ENCODE data around the gene MAPK8IP3.

MAPK8IP3 gene

GRCh38 chr16:1779741-1780676 lies 74.0 kb downstream of the MAPK8IP3 start:
- TF ChIP-seq EZH2phosphoT487 (IDR thresholded peaks at IDR 0.05; ENCODE audit: borderline replicate concordance) (no peak), CTCF (conservative IDR thresholded peaks at IDR 0.05; ENCODE audit: low read length) (no peak)
- Histone ChIP-seq H3K36me3 (ENCODE audit: insufficient read depth, low read length) (no peaks in the 10 kb centered on the region), H2AFZ (ENCODE audit: low read length) (no peak overlapping the region), H3K9ac (ENCODE audit: low read depth, low read length, poor library complexity, severe bottlenecking) (no peak overlapping the region), H3K4me3 (ENCODE audit: low read length, poor library complexity, severe bottlenecking) (no peak overlapping the region), H4K20me1 (ENCODE audit: insufficient read depth, low read length, poor library complexity, severe bottlenecking) (peaks cover 4% of the 10 kb centered on the region), H3K9me2 (replicated peaks; ENCODE audit: low read depth, low read length) (no peaks in the 10 kb centered on the region), H3K9me3 (ENCODE audit: insufficient read depth, low read depth, low read length) (no peaks in the 10 kb centered on the region), H3K79me2 (ENCODE audit: insufficient read depth, low read length) (peaks cover 42% of the 10 kb centered on the region), H3K4me1 (ENCODE audit: insufficient read depth, low read length, poor library complexity, severe bottlenecking) (no peaks in the 10 kb centered on the region), H3K27me3 (ENCODE audit: insufficient read depth, low read length, poor library complexity, severe bottlenecking) (no peaks in the 10 kb centered on the region), H3K4me2 (ENCODE audit: low read depth, low read length, poor library complexity, severe bottlenecking) (no peak overlapping the region), H3F3A (ENCODE audit: low read depth) (no peaks in the 10 kb centered on the region)

- no peaks in the 10 kb centered on the region for H3K9me2 ChIP-seq (replicated peaks; ENCODE audit: low read depth, low read length)
- H3K79me2 ChIP-seq (ENCODE audit: insufficient read depth, low read length) = peaks cover 48% of the 10 kb centered on the region
- H2AFZ ChIP-seq (ENCODE audit: low read length) = no peak overlapping the region
- peak overlapping the region; percentile 75 for H3K4me2 ChIP-seq (ENCODE audit: low read depth, low read length, poor library complexity, severe bottlenecking)
- H3K9ac ChIP-seq (ENCODE audit: low read depth, low read length, poor library complexity, severe bottlenecking) = no peak overlapping the region
- no peaks in the 10 kb centered on the region for H3K9me3 ChIP-seq (ENCODE audit: insufficient read depth, low read depth, low read length)
- H3K36me3 ChIP-seq (ENCODE audit: insufficient read depth, low read length) = no peaks in the 10 kb centered on the region
- H3K27me3 ChIP-seq (ENCODE audit: insufficient read depth, low read length, poor library complexity, severe bottlenecking) = no peaks in the 10 kb centered on the region
- no peaks in the 10 kb centered on the region for H3F3A ChIP-seq (ENCODE audit: low read depth)
- no peak for TF ChIP-seq CTCF (conservative IDR thresholded peaks at IDR 0.05; ENCODE audit: low read length)
- no peak for TF ChIP-seq EZH2phosphoT487 (IDR thresholded peaks at IDR 0.05; ENCODE audit: borderline replicate concordance)
- peak overlapping the region; percentile 93 for H3K4me3 ChIP-seq (ENCODE audit: low read length, poor library complexity, severe bottlenecking)
- H3K4me1 ChIP-seq (ENCODE audit: insufficient read depth, low read length, poor library complexity, severe bottlenecking) = no peaks in the 10 kb centered on the region
- peaks cover 4% of the 10 kb centered on the region for H4K20me1 ChIP-seq (ENCODE audit: insufficient read depth, low read length, poor library complexity, severe bottlenecking)
Measured at GRCh38 chr16:1780677-1781072, 74.7 kb downstream of the MAPK8IP3 start.

DNA sequence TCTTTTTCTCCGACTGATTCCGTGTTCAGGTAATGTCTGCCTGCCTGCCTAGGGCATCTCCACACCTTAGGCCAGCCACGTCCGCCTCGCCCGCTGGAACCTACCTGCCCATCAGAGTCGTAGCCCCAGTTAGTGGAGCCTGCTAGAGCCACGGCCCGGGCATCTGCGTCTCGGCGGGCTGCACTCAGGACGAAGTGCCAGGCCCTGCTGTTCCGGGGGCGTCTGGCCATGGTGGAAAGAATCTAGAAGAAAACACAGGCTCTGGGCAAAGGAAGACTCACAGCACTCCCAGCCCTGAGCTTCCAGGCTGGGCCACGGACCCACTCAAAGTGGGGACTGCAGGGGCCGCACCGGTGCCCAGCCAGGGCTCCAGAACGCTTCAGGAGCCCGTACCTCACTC lies 75.3 kb downstream of the MAPK8IP3 start:
- peak overlapping the region; percentile 75 for H3K4me2 ChIP-seq (ENCODE audit: low read depth, low read length, poor library complexity, severe bottlenecking)
- no peaks in the 10 kb centered on the region for H3K27me3 ChIP-seq (ENCODE audit: insufficient read depth, low read length, poor library complexity, severe bottlenecking)
- H3K36me3 ChIP-seq (ENCODE audit: insufficient read depth, low read length) = no peaks in the 10 kb centered on the region
- no peak overlapping the region for H2AFZ ChIP-seq (ENCODE audit: low read length)
- H3K9ac ChIP-seq (ENCODE audit: low read depth, low read length, poor library complexity, severe bottlenecking) = peak overlapping the region; percentile 64
- H3K79me2 ChIP-seq (ENCODE audit: insufficient read depth, low read length) = peaks cover 54% of the 10 kb centered on the region
- H3K9me2 ChIP-seq (replicated peaks; ENCODE audit: low read depth, low read length) = no peaks in the 10 kb centered on the region
- H3F3A ChIP-seq (ENCODE audit: low read depth) = no peaks in the 10 kb centered on the region
- peak overlapping the region; percentile 93 for H3K4me3 ChIP-seq (ENCODE audit: low read length, poor library complexity, severe bottlenecking)
- H3K9me3 ChIP-seq (ENCODE audit: insufficient read depth, low read depth, low read length) = no peaks in the 10 kb centered on the region
- TF ChIP-seq EZH2phosphoT487 (IDR thresholded peaks at IDR 0.05; ENCODE audit: borderline replicate concordance) = no peak
- no peak for TF ChIP-seq CTCF (conservative IDR thresholded peaks at IDR 0.05; ENCODE audit: low read length)
- no peaks in the 10 kb centered on the region for H3K4me1 ChIP-seq (ENCODE audit: insufficient read depth, low read length, poor library complexity, severe bottlenecking)
- peaks cover 4% of the 10 kb centered on the region for H4K20me1 ChIP-seq (ENCODE audit: insufficient read depth, low read length, poor library complexity, severe bottlenecking)

All from Loucy (cell line).